ENCODE measurements around the gene SLC12A6. TPM values are rescaled to one million over a fixed set of nuclear protein-coding genes. Genes with fewer than 3 reads are reported as not detected.

SLC12A6 gene
- total and polyA plus RNA-seq, 11 donors, result 6.1 to 35.1 (median 23.0) TPM

- H3K4me3 ChIP-seq, result no peak overlapping the region
- ATAC-seq, result no peak
- no peak for DNase-seq
- 72 to 80% (median 75%) methylated on average over 3 of the region's 3 CpGs for WGBS, 4 donors
- no peaks in the 10 kb centered on the region for H3K27me3 ChIP-seq
- H3K27ac ChIP-seq, result no peak overlapping the region
- no peaks in the 10 kb centered on the region for H3K4me1 ChIP-seq
- intact Hi-C loops (cut with DNase I), result loop anchor here in 1 of 10 donors (5.0 kb wide), 1 partner anchor 116 kb away; no protein-coding TSS in a partner anchor
- H3K9me3 ChIP-seq, result no peaks in the 10 kb centered on the region
- H3K36me3 ChIP-seq, result peaks cover 0 to 80% (median 64%) of the 10 kb centered on the region in 9 donors
- TF ChIP-seq POLR2A (IDR thresholded peaks at IDR 0.05) (no peak), CTCF (IDR thresholded peaks at IDR 0.05) (no peak)
Observed at GRCh38 chr15:34358367-34358766, 20.8 kb upstream of the SLC12A6 start.

GRCh38 chr15:34357653-34358052 lies 20.1 kb upstream of the SLC12A6 start:
- DNase-seq (no peak), ATAC-seq (no peak)
- H3K4me1 ChIP-seq, result no peaks in the 10 kb centered on the region
- intact Hi-C loops (cut with DNase I), result loop anchor here in 1 of 10 donors (5.0 kb wide), 1 partner anchor 115 kb away; no protein-coding TSS in a partner anchor
- WGBS, 4 donors, result 90 to 100% (median 91%) methylated on average over 1 of the region's 1 CpG
- no peak overlapping the region for H3K27ac ChIP-seq
- H3K27me3 ChIP-seq, result no peaks in the 10 kb centered on the region
- TF ChIP-seq POLR2A (IDR thresholded peaks at IDR 0.05), result no peak
- no peak for TF ChIP-seq CTCF (IDR thresholded peaks at IDR 0.05)
- no peaks in the 10 kb centered on the region for H3K9me3 ChIP-seq
- peaks cover 0 to 73% (median 61%) of the 10 kb centered on the region in 9 donors for H3K36me3 ChIP-seq
- no peak overlapping the region for H3K4me3 ChIP-seq

- H3K27ac ChIP-seq, result no peak overlapping the region
- no peak overlapping the region for H3K4me3 ChIP-seq
- intact Hi-C loops (cut with DNase I), result loop anchor here in 1 of 10 donors (5.0 kb wide), 1 partner anchor 113 kb away; no protein-coding TSS in a partner anchor
- peaks cover 0 to 51% (median 37%) of the 10 kb centered on the region in 9 donors for H3K36me3 ChIP-seq
- DNase-seq, result no peak
- no peaks in the 10 kb centered on the region for H3K4me1 ChIP-seq
- H3K9me3 ChIP-seq, result no peaks in the 10 kb centered on the region
- TF ChIP-seq CTCF (IDR thresholded peaks at IDR 0.05) (no peak), POLR2A (IDR thresholded peaks at IDR 0.05) (no peak)
- no peaks in the 10 kb centered on the region for H3K27me3 ChIP-seq
- no peak for ATAC-seq
- 91 to 94% (median 92%) methylated on average over 9 of the region's 9 CpGs for WGBS, 4 donors
Observed at GRCh38 chr15:34355241-34355640, 17.7 kb upstream of the SLC12A6 start.

GRCh38 chr15:34354286-34354685 lies 16.7 kb upstream of the SLC12A6 start:
- 94 to 98% (median 96%) methylated on average over 7 of the region's 7 CpGs for WGBS, 4 donors
- DNase-seq, result no peak

More at GRCh38 chr15:34354286-34354685, 16.7 kb upstream of the SLC12A6 start:
- Histone ChIP-seq H3K4me3 (no peak overlapping the region), H3K9me3 (no peaks in the 10 kb centered on the region), H3K4me1 (no peaks in the 10 kb centered on the region), H3K36me3 (peaks cover 0 to 41% (median 29%) of the 10 kb centered on the region in 9 donors), H3K27ac (no peak overlapping the region), H3K27me3 (no peaks in the 10 kb centered on the region)
- no peak for TF ChIP-seq CTCF (IDR thresholded peaks at IDR 0.05)
- TF ChIP-seq POLR2A (IDR thresholded peaks at IDR 0.05), result no peak
- intact Hi-C loops (cut with DNase I), result loop anchor here in 1 of 10 donors (5.0 kb wide), 1 partner anchor 112 kb away; no protein-coding TSS in a partner anchor
- ATAC-seq, result no peak

All from heart left ventricle (tissue), 16 donors.